B cell (primary cell): ENCODE measurements around the gene RABGAP1L.

Source experiments
- CTCF ChIP-seq: fragments of 200-600 bp; IDR thresholded peaks from one replicate; pipeline ENCODE4 v1.8.0; 2022; ENCODE audit warnings: antibody characterized with exemption, mild to moderate bottlenecking
- EZH2 ChIP-seq: IDR thresholded peaks from 2 replicates; pipeline ENCODE4 v1.6.1; 2012; ENCODE audit warnings: borderline replicate concordance, low read depth, mild to moderate bottlenecking, moderate library complexity, low read length; ENCODE audit not compliant: insufficient read depth, poor library complexity, severe bottlenecking

GRCh38 chr1:174931214-174931613, 771.9 kb downstream of the RABGAP1L start:
- no peak for TF ChIP-seq EZH2
- TF ChIP-seq CTCF, result no peak
